C4-2B (cell line): ENCODE results near the gene MTUS2.
"Not testable (repeated sequence)": the region's sequence is repeated elsewhere in the genome, so short reads cannot be mapped to it uniquely, and the experiment has no call there.

Source experiments
- CTCF ChIP-seq: fragments of 450-650 bp; conservative IDR thresholded peaks from 2 replicates; pipeline ENCODE4 v1.5.1; 2017; ENCODE audit warnings: mild to moderate bottlenecking
- ZFX ChIP-seq: fragments of 450-650 bp; IDR thresholded peaks from 2 replicates; pipeline ENCODE4 v1.6.1; 2017

- not testable (repeated sequence) for TF ChIP-seq CTCF, ZFX
Observed at GRCh38 chr13:29345860-29346582, 525.9 kb downstream of the MTUS2 start.
